Parathyroid adenoma (tissue), 2 donors: ENCODE results near the gene C7orf57.
"Not testable (repeated sequence)": the region's sequence is repeated elsewhere in the genome, so short reads cannot be mapped to it uniquely, and the experiment has no call there.

Source experiments
- H2AFZ ChIP-seq: fragments of 300-600 bp; sonication (generic); one replicate; pipeline ENCODE4 v1.7.0; 2017; ENCODE audit warnings: antibody characterized with exemption, mild to moderate bottlenecking
- H3K27ac ChIP-seq: fragments of 300-600 bp; sonication (generic); one replicate; pipeline ENCODE4 v1.7.0; 2017
- H3K27me3 ChIP-seq: fragments of 300-600 bp; sonication (generic); one replicate; pipeline ENCODE4 v1.7.0; 2017; ENCODE audit warnings: low read length; ENCODE audit not compliant: control insufficient read depth, insufficient read depth
- H3K36me3 ChIP-seq: fragments of 300-600 bp; sonication (generic); one replicate; pipeline ENCODE4 v1.7.0; 2017; ENCODE audit warnings: low read length; ENCODE audit not compliant: control insufficient read depth, insufficient read depth
- H3K4me1 ChIP-seq: fragments of 300-600 bp; sonication (generic); one replicate; pipeline ENCODE4 v1.7.0; 2017; ENCODE audit warnings: control low read depth
- H3K4me2 ChIP-seq: fragments of 300-600 bp; sonication (generic); one replicate; pipeline ENCODE4 v1.7.0; 2017; ENCODE audit warnings: low read length
- H3K4me3 ChIP-seq: fragments of 300-600 bp; sonication (generic); one replicate; pipeline ENCODE4 v1.7.0; 2017; ENCODE audit warnings: low read depth, low read length
- H3K79me2 ChIP-seq: fragments of 300-600 bp; sonication (generic); one replicate; pipeline ENCODE4 v1.7.0; 2017; ENCODE audit warnings: control low read depth
- H3K9ac ChIP-seq: fragments of 300-600 bp; sonication (generic); one replicate; pipeline ENCODE4 v1.7.0; 2017; ENCODE audit warnings: mild to moderate bottlenecking
- H3K9me3 ChIP-seq: fragments of 300-600 bp; sonication (generic); one replicate; pipeline ENCODE4 v1.7.0; 2017; ENCODE audit warnings: low read length; ENCODE audit not compliant: control insufficient read depth
- CTCF ChIP-seq: fragments of 300-600 bp; sonication (generic); IDR thresholded peaks from one replicate; pipeline ENCODE4 v1.7.0; 2017; ENCODE audit warnings: antibody characterized with exemption, mild to moderate bottlenecking
- donor health status: primary hyperparathyroidism.

Gene C7orf57

GRCh38 chr7:47991741-47992311 is 43.5 kb upstream of the C7orf57 start:
- no peaks in the 10 kb centered on the region for H3K36me3 ChIP-seq
- peak overlapping the region; percentile 94 for H2AFZ ChIP-seq
- no peak overlapping the region for H3K9ac ChIP-seq
- H3K27ac ChIP-seq = peak overlapping the region; percentile 13
- H3K27me3 ChIP-seq = no peaks in the 10 kb centered on the region
- H3K9me3 ChIP-seq = no peaks in the 10 kb centered on the region
- peak overlapping the region; percentile 69 for H3K4me2 ChIP-seq
- peak; percentile 72 for TF ChIP-seq CTCF
- peak overlapping the region; percentile 45 for H3K4me3 ChIP-seq
- no peaks in the 10 kb centered on the region for H3K79me2 ChIP-seq
- H3K4me1 ChIP-seq = no peaks in the 10 kb centered on the region

- Histone ChIP-seq H2AFZ (peak overlapping the region; percentile 94), H3K4me1 (no peaks in the 10 kb centered on the region), H3K27me3 (no peaks in the 10 kb centered on the region), H3K79me2 (no peaks in the 10 kb centered on the region), H3K27ac (peak overlapping the region; percentile 13), H3K9ac (no peak overlapping the region), H3K4me2 (peak overlapping the region; percentile 69), H3K4me3 (peak overlapping the region; percentile 45), H3K36me3 (no peaks in the 10 kb centered on the region), H3K9me3 (no peaks in the 10 kb centered on the region)
- no peak for TF ChIP-seq CTCF
These were observed 42.9 kb upstream of the C7orf57 start for GRCh38 chr7:47992446-47992845.

GRCh38 chr7:47999413-47999812 is 35.9 kb upstream of the C7orf57 start:
- Histone ChIP-seq H3K79me2 (no peaks in the 10 kb centered on the region), H2AFZ (no peak overlapping the region), H3K4me2 (no peak overlapping the region), H3K4me1 (no peaks in the 10 kb centered on the region), H3K27ac (no peak overlapping the region), H3K4me3 (no peak overlapping the region), H3K9me3 (no peaks in the 10 kb centered on the region), H3K36me3 (no peaks in the 10 kb centered on the region), H3K9ac (no peak overlapping the region), H3K27me3 (no peaks in the 10 kb centered on the region)
- TF ChIP-seq CTCF = no peak

- not testable (repeated sequence) for H3K27ac ChIP-seq, H3K4me1 ChIP-seq, H2AFZ ChIP-seq, H3K27me3 ChIP-seq, H3K79me2 ChIP-seq, H3K36me3 ChIP-seq, H3K9ac ChIP-seq, H3K4me3 ChIP-seq, H3K4me2 ChIP-seq, H3K9me3 ChIP-seq
These were observed 35.2 kb upstream of the C7orf57 start for GRCh38 chr7:48000164-48000563.

- Histone ChIP-seq H3K27ac (no peak overlapping the region), H2AFZ (no peak overlapping the region), H3K4me3 (no peak overlapping the region), H3K9me3 (no peaks in the 10 kb centered on the region), H3K36me3 (no peaks in the 10 kb centered on the region), H3K27me3 (no peaks in the 10 kb centered on the region), H3K79me2 (no peaks in the 10 kb centered on the region), H3K4me2 (no peak overlapping the region), H3K9ac (no peak overlapping the region), H3K4me1 (no peaks in the 10 kb centered on the region)
- no peak for TF ChIP-seq CTCF
These were observed 31.3 kb upstream of the C7orf57 start for GRCh38 chr7:48004032-48004431.
